ENCODE data around the gene CCDC182.

GRCh38 chr17:57696050-57696449 lies 49.0 kb downstream of the CCDC182 start:
- TF ChIP-seq CREB1 (IDR thresholded peaks at IDR 0.05; ENCODE audit: low read depth) (no peak), CEBPB (IDR thresholded peaks at IDR 0.05) (no peak), EP300 (IDR thresholded peaks at IDR 0.05; ENCODE audit: borderline replicate concordance) (no peak), REST (IDR thresholded peaks at IDR 0.05; ENCODE audit: low read depth) (no peak), RAD21 (IDR thresholded peaks at IDR 0.05; ENCODE audit: low read depth) (no peak), NFIC (IDR thresholded peaks at IDR 0.05) (no peak)
